CD14-positive monocyte (primary cell): ENCODE results near the gene CTNNA3. TPM values are rescaled to one million over a fixed set of nuclear protein-coding genes. Genes with fewer than 3 reads are reported as not detected.

Source experiments
- DNase-seq, 3 donors: peaks; one replicate each; pipeline ENCODE4 v3.0.0-alpha.2; 2011 to 2022
- H2AFZ ChIP-seq: 2 replicates; pipeline ENCODE4 v1.6.0; 2012; ENCODE audit warnings: mild to moderate bottlenecking, low read depth, low read length, inconsistent platforms; ENCODE audit not compliant: insufficient read depth, poor library complexity, severe bottlenecking
- H3K27ac ChIP-seq, 2 donors: 1 replicate in 1 of 2; 2 replicates in 1 of 2; pipeline ENCODE4 v1.5.1; 2012 to 2013; ENCODE audit warnings: low read length in 2 of 2, control low read depth in 1 of 2, inconsistent platforms in 1 of 2, low read depth in 1 of 2, mild to moderate bottlenecking in 1 of 2
- H3K27me3 ChIP-seq, 2 donors: one replicate each; pipeline versions ENCODE4 v1.6.0 to v1.6.1; 2011 to 2013; ENCODE audit warnings: low read length in 2 of 2; ENCODE audit not compliant: control insufficient read depth in 2 of 2, insufficient read depth in 2 of 2
- H3K36me3 ChIP-seq, 2 donors: replicated peaks in 1 of 2; 1 replicate in 1 of 2; 2 replicates in 1 of 2; pipeline versions ENCODE4 v1.5.1 to v1.6.1; 2012 to 2013; ENCODE audit warnings: low read length in 2 of 2, control low read depth in 1 of 2, inconsistent platforms in 1 of 2, mild to moderate bottlenecking in 1 of 2; ENCODE audit not compliant: insufficient read depth in 2 of 2, control insufficient read depth in 1 of 2
- H3K4me1 ChIP-seq, 2 donors: 1 replicate in 1 of 2; 2 replicates in 1 of 2; pipeline versions ENCODE4 v1.5.1 to v1.6.1; 2012 to 2013; ENCODE audit warnings: low read length in 2 of 2, control low read depth in 1 of 2, inconsistent platforms in 1 of 2, mild to moderate bottlenecking in 1 of 2, moderate library complexity in 1 of 2; ENCODE audit not compliant: insufficient read depth in 2 of 2, control insufficient read depth in 1 of 2
- H3K4me2 ChIP-seq: replicated peaks from 2 replicates; pipeline ENCODE3; 2012; ENCODE audit warnings: low read length, moderate library complexity, mild to moderate bottlenecking; ENCODE audit not compliant: poor library complexity, severe bottlenecking; ENCODE audit errors: extremely low read depth
- H3K4me3 ChIP-seq, 3 experiments: fragments of 200-600 bp in 1 of 3; sonication (generic) in 1 of 3; replicated peaks in 1 of 3; 1 replicate in 2 of 3; 2 replicates in 1 of 3; pipeline ENCODE4 v1.5.1; 2011 to 2013; ENCODE audit warnings: low read length in 3 of 3, mild to moderate bottlenecking in 3 of 3, control low read depth in 2 of 3, low read depth in 2 of 3, inconsistent platforms in 1 of 3, moderate library complexity in 1 of 3
- H3K79me2 ChIP-seq: 2 replicates; pipeline ENCODE4 v1.6.0; 2012; ENCODE audit warnings: mild to moderate bottlenecking, control low read depth, inconsistent platforms, low read length, moderate library complexity; ENCODE audit not compliant: insufficient read depth
- H3K9ac ChIP-seq: 2 replicates; pipeline ENCODE4 v1.6.0; 2017; ENCODE audit warnings: low read length, mild to moderate bottlenecking; ENCODE audit not compliant: insufficient read depth, poor library complexity, severe bottlenecking
- H3K9me3 ChIP-seq, 2 donors: replicated peaks in 1 of 2; 1 replicate in 1 of 2; 2 replicates in 1 of 2; pipeline versions ENCODE4 v1.5.1 to v1.6.1; 2012 to 2013; ENCODE audit warnings: low read length in 2 of 2, control low read depth in 1 of 2; ENCODE audit not compliant: control insufficient read depth in 1 of 2, insufficient read depth in 1 of 2
- H4K20me1 ChIP-seq: 2 replicates; pipeline ENCODE4 v1.6.0; 2012; ENCODE audit warnings: mild to moderate bottlenecking, low read length, control low read depth, moderate library complexity; ENCODE audit not compliant: insufficient read depth
- H3K27ac Mint-ChIP-seq, 7 donors: one replicate each; pipeline ENCODE4 v1.8.0; 2020; ENCODE audit warnings: mild to moderate bottlenecking in 7 of 7, mixed read lengths in 7 of 7, moderate library complexity in 6 of 7, inconsistent platforms in 2 of 7
- H3K27me3 Mint-ChIP-seq, 3 donors: one replicate each; pipeline ENCODE4 v1.8.0; 2021 to 2022; ENCODE audit warnings: low read depth in 3 of 3, mild to moderate bottlenecking in 3 of 3, mixed read lengths in 3 of 3, moderate library complexity in 3 of 3, inconsistent platforms in 1 of 3
- H3K36me3 Mint-ChIP-seq, 2 donors: one replicate each; pipeline ENCODE4 v1.8.0; 2020; ENCODE audit warnings: mixed read lengths in 2 of 2, inconsistent platforms in 1 of 2, mild to moderate bottlenecking in 1 of 2
- H3K4me1 Mint-ChIP-seq: one replicate; pipeline ENCODE4 v1.8.0; 2020; ENCODE audit warnings: mild to moderate bottlenecking, mixed read lengths
- H3K4me3 Mint-ChIP-seq, 2 donors: one replicate each; pipeline ENCODE4 v1.8.0; 2020; ENCODE audit warnings: mild to moderate bottlenecking in 2 of 2, mixed read lengths in 2 of 2, moderate library complexity in 1 of 2
- H3K9me3 Mint-ChIP-seq, 7 donors: one replicate each; pipeline ENCODE4 v1.8.0; 2020 to 2022; ENCODE audit warnings: mixed read lengths in 7 of 7, mild to moderate bottlenecking in 6 of 7, moderate library complexity in 6 of 7, inconsistent platforms in 2 of 7
- CTCF ChIP-seq: fragments of 200-600 bp; IDR thresholded peaks from one replicate; pipeline ENCODE4 v1.8.0; 2022; ENCODE audit warnings: antibody characterized with exemption, mild to moderate bottlenecking
- whole genome bisulfite sequencing: methylation state at CpG from one replicate; pipeline ENCODE4 v1.1.5; 2013; ENCODE audit warnings: missing lambda C conversion rate; ENCODE audit not compliant: insufficient coverage; 5-methylcytosine and 5-hydroxymethylcytosine counted together
- intact Hi-C, 2 donors: fragments of 100-400 bp; cut with micrococcal nuclease; formaldehyde crosslinking; loops; one replicate each; pipeline versions ENCODE4 v1.15.0 to v1.15.1; 2023
- polyA plus RNA-seq, 3 donors: library from polyadenylated mRNA; depleted of rRNA in 1 of 3; unstranded in 2 of 3; stranded (reverse) in 1 of 3; fragments of 300-500 nt in 2 of 3; fragments of >200 nt in 1 of 3; fragmentation: Illumina TruSeq in 2 of 3; gene quantifications; 1 replicate in 2 of 3; 2 replicates in 1 of 3; pipeline ENCODE4 v1.2.3, GENCODE V29; 2012 to 2021

Gene CTNNA3
- polyA plus RNA-seq, 3 donors: not detected

GRCh38 chr10:67222934-67223333, 473.1 kb downstream of the CTNNA3 start:
- H3K4me3 Mint-ChIP-seq: no peak overlapping the region

DNA sequence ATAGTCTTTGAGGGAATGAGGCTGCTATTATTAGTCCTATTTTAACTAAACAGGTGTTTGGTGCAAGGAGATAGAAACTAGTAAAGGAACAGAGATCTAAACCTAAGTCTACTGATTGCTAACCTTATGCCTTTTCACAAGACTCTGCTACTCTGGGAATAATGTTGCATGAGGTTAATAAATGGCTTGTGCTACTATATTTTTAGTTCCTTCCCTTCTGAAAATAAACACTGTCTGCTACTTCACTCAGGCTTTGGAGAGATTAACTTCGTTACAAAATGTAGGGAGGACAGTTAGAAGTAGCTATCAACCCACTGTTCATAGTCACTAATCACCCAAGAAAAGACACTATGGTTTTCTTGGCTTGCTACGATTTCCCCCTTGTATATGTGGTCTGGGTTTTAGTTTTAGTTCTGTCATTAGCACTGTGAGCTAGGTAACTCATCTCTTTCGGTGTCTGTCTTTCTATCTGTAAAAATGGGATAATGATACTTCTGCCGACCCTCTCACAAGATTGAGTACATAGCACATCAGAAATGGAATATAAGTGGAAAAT, 474.0 kb downstream of the CTNNA3 start:
- no peak overlapping the region for H3K27ac Mint-ChIP-seq
- TF ChIP-seq CTCF: no peak
- no peaks in the 10 kb centered on the region for H3K79me2 ChIP-seq

More at GRCh38 chr10:67222934-67223333, 473.1 kb downstream of the CTNNA3 start:
- peaks cover 0 to 12% (median 9%) of the 10 kb centered on the region in 7 donors for H3K9me3 Mint-ChIP-seq
- Histone ChIP-seq H3K4me3 (no peak overlapping the region), H3K9ac (no peak overlapping the region), H3K27ac (no peak overlapping the region), H3K79me2 (no peaks in the 10 kb centered on the region), H3K27me3 (no peaks in the 10 kb centered on the region), H3K4me2 (no peak overlapping the region), H3K9me3 (peaks cover 6 to 11% of the 10 kb centered on the region in 2 donors), H3K36me3 (no peaks in the 10 kb centered on the region), H3K4me1 (no peaks in the 10 kb centered on the region), H4K20me1 (no peaks in the 10 kb centered on the region), H2AFZ (no peak overlapping the region)
- no peak for DNase-seq
- no peaks in the 10 kb centered on the region for H3K36me3 Mint-ChIP-seq
- peaks cover 0 to 3% (median 2%) of the 10 kb centered on the region in 3 donors for H3K27me3 Mint-ChIP-seq
- H3K27ac Mint-ChIP-seq: no peak overlapping the region
- intact Hi-C loops: no loop called here
- TF ChIP-seq CTCF: no peak
- WGBS: no CpG with 5 or more reads among the region's 3 CpGs
- no peaks in the 10 kb centered on the region for H3K4me1 Mint-ChIP-seq

More for the DNA sequence above, 474.0 kb downstream of the CTNNA3 start:
- Histone ChIP-seq H3K27me3 (no peaks in the 10 kb centered on the region), H3K9me3 (peaks cover 6 to 11% of the 10 kb centered on the region in 2 donors), H3K27ac (no peak overlapping the region), H3K4me2 (no peak overlapping the region), H4K20me1 (no peaks in the 10 kb centered on the region), H3K36me3 (no peaks in the 10 kb centered on the region), H3K4me3 (no peak overlapping the region), H3K4me1 (no peaks in the 10 kb centered on the region), H2AFZ (no peak overlapping the region), H3K9ac (no peak overlapping the region)
- DNase-seq: no peak
- Mint-ChIP-seq H3K4me3 (no peak overlapping the region), H3K27me3 (peaks cover 0 to 3% (median 2%) of the 10 kb centered on the region in 3 donors), H3K36me3 (no peaks in the 10 kb centered on the region), H3K9me3 (peaks cover 0 to 10% (median 8%) of the 10 kb centered on the region in 7 donors), H3K4me1 (no peaks in the 10 kb centered on the region)
- intact Hi-C loops: no loop called here
- WGBS: no CpG with 5 or more reads among the region's 4 CpGs
